MM.1S (cell line): ENCODE data around the gene AGBL1.

Experiments used
- CTCF ChIP-seq: fragments of 300-600 bp; sonication (generic); IDR thresholded peaks from 2 replicates; pipeline ENCODE4 v1.5.1; 2016; ENCODE audit warnings: antibody characterized with exemption, low read length, mixed read lengths
- EZH2 ChIP-seq: fragments of 300-600 bp; sonication (generic); optimal IDR thresholded peaks from 2 replicates; pipeline ENCODE3; 2017; ENCODE audit warnings: low read depth, mild to moderate bottlenecking, antibody characterized with exemption, low read length, mixed read lengths
- EZH2phosphoT487 ChIP-seq: fragments of 300-600 bp; sonication (generic); IDR thresholded peaks from 2 replicates; pipeline ENCODE4 v1.6.1; 2018; ENCODE audit warnings: antibody characterized with exemption, low read length

- TF ChIP-seq CTCF: no peak
- no peak for TF ChIP-seq EZH2
- TF ChIP-seq EZH2phosphoT487: no peak
Measured at GRCh38 chr15:86316216-86316615, 236.5 kb downstream of the AGBL1 start.
